ENCODE results near the gene FCGBP.
"Not testable (repeated sequence)": the region's sequence is repeated elsewhere in the genome, so short reads cannot be mapped to it uniquely, and the experiment has no call there.

FCGBP gene

GRCh38 chr19:39897511-39898245, 36.8 kb downstream of the FCGBP start:
- H3K9me3 ChIP-seq (ENCODE audit: control insufficient read depth, insufficient read depth, low read length); H3K9ac ChIP-seq (ENCODE audit: low read depth, low read length); H3K4me1 ChIP-seq (ENCODE audit: insufficient read depth, low read length); H3K36me3 ChIP-seq (ENCODE audit: insufficient read depth, low read length): not testable (repeated sequence)

DNA sequence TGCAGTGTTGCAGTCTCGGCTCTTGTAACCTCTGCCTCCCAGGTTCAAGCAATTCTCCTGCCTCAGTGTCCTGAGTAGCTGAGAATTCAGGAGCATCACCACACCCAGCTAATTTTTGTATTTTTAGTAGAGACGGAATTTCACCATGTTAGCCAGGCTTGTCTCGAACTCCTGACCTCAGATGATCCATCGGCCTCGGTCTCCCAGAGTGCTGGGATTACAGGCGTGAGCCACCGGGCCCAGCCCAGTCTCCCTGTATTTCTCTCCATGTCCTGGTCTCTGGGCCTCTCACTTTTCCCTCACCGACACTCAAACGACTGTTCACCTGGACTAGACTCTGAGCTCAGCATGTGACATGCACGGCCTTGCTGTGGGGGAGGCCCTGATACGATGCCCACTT, 39.3 kb downstream of the FCGBP start:
- not testable (repeated sequence) for H3K4me1 ChIP-seq (ENCODE audit: insufficient read depth, low read length); H3K9ac ChIP-seq (ENCODE audit: low read depth, low read length); H3K36me3 ChIP-seq (ENCODE audit: insufficient read depth, low read length); H3K9me3 ChIP-seq (ENCODE audit: control insufficient read depth, insufficient read depth, low read length)

GRCh38 chr19:39894236-39894606, 40.2 kb downstream of the FCGBP start:
- not testable (repeated sequence) for H3K9me3 ChIP-seq (ENCODE audit: control insufficient read depth, insufficient read depth, low read length); H3K9ac ChIP-seq (ENCODE audit: low read depth, low read length); H3K36me3 ChIP-seq (ENCODE audit: insufficient read depth, low read length); H3K4me1 ChIP-seq (ENCODE audit: insufficient read depth, low read length)

DNA sequence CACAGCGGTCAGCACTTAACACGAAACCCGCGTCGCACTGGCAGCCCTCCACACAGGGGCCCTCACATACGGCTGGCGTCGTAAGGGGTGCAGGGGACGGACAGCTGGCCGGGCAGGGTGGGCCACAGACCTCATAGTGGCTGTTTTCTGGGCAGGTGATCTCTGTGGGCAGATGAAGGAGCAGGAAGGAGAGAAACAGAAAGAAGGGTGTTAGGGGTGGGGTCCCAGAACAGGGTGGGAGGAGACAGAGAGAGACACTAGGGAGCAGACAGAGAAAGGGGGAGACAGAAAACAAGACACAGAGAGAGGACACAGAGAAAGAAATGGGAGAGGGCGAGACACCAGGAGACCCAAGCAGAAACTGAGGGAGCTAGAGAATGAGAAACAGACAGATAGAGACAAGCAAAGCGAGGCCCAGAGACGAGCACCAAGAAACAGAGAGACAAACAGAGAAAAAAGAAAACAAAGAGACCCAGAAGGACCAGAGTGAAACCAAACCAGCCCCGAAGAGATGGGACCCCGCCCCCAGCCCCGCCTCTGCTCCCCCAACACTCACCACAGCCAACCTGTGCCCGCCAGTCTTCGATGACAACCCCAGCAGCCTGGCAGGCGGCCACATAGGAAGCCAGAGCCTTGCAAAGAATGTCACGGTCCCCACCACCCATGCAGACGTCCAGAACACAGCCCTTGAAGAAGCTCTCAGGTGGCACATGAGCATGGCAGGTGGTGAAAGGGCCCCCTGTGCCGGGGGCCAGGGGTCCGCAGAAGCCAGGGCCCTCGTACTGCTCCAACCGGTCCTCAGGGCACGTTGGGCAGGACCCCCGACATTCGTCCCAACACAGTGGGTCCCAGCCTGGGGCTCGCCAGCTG, 40.8 kb downstream of the FCGBP start:
- not testable (repeated sequence) for H3K9ac ChIP-seq (ENCODE audit: low read depth, low read length); H3K9me3 ChIP-seq (ENCODE audit: control insufficient read depth, insufficient read depth, low read length); H3K4me1 ChIP-seq (ENCODE audit: insufficient read depth, low read length); H3K36me3 ChIP-seq (ENCODE audit: insufficient read depth, low read length)

DNA sequence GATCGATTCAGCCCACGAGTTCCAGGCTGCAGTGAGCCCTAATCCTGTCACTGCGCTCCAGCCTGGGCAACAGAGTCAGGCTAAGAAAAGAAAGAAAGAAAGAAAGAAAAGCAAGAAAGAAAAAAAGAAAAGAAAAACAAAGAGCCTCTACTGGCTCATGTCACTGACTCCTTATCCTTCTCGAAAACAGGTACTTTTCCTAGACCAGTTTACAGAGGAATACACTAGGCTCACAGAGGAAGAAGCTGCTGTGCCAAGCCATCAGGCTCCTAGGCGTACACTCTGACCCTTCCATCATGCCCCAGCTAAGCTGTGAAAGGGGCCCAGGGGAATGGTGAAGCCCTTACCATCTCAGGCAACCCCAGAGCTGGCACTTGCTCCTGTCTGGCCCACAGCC, 41.9 kb downstream of the FCGBP start:
- not testable (repeated sequence) for H3K36me3 ChIP-seq (ENCODE audit: insufficient read depth, low read length); H3K9me3 ChIP-seq (ENCODE audit: control insufficient read depth, insufficient read depth, low read length); H3K4me1 ChIP-seq (ENCODE audit: insufficient read depth, low read length); H3K9ac ChIP-seq (ENCODE audit: low read depth, low read length)

- H3K36me3 ChIP-seq (ENCODE audit: insufficient read depth, low read length); H3K4me1 ChIP-seq (ENCODE audit: insufficient read depth, low read length); H3K9ac ChIP-seq (ENCODE audit: low read depth, low read length); H3K9me3 ChIP-seq (ENCODE audit: control insufficient read depth, insufficient read depth, low read length): not testable (repeated sequence)
Measured at GRCh38 chr19:39891660-39892505, 42.6 kb downstream of the FCGBP start.

- no peaks in the 10 kb centered on the region for H3K9me3 ChIP-seq (ENCODE audit: control insufficient read depth, insufficient read depth, low read length)
- H3K36me3 ChIP-seq (ENCODE audit: insufficient read depth, low read length) = no peaks in the 10 kb centered on the region
- no peak overlapping the region for H3K9ac ChIP-seq (ENCODE audit: low read depth, low read length)
- no peaks in the 10 kb centered on the region for H3K4me1 ChIP-seq (ENCODE audit: insufficient read depth, low read length)
Measured at GRCh38 chr19:39890755-39891551, 43.5 kb downstream of the FCGBP start.

DNA sequence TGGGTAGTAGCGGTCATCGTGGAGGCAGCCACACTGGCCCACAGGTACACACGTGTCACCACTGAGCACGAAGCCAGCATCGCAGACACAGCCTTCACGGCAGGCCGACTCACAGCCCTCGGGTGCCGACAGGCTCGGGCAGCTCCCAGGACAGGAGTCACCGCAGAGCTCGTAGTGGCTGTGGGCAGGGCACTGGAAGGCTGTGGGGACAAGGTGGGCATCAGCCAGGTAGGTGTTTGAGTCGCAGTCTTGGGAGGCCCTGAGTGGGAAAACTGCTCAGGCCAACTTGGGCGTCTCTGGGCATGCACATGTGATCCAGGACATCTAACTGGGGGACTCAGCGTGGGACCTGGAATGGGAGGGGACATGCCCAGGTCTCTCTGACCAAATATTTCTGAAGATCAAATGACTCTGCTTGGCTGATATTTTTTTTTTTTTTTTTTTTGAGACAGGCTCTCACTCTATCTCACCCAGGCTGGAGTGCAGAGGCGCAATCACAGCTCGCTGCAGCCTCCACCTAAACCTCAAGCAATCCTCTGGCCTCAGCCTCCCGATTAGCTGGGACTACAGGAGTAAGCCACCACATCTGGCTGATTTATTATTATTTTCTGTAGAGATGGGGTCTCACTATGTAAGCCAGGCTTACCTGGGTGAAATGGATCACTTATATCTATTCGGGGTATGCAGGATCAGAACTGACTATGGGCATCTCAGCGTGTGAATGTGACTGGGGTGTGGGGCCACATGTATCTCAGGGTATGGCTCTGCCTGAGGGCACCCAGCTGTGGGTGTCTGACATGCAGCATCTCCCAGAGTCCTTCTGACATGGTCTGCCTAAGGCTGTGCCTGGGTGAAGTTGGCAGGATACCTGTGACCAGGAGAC, 44.3 kb downstream of the FCGBP start:
- not testable (repeated sequence) for H3K4me1 ChIP-seq (ENCODE audit: insufficient read depth, low read length); H3K9ac ChIP-seq (ENCODE audit: low read depth, low read length); H3K36me3 ChIP-seq (ENCODE audit: insufficient read depth, low read length); H3K9me3 ChIP-seq (ENCODE audit: control insufficient read depth, insufficient read depth, low read length)

- H3K9ac ChIP-seq (ENCODE audit: low read depth, low read length); H3K9me3 ChIP-seq (ENCODE audit: control insufficient read depth, insufficient read depth, low read length); H3K4me1 ChIP-seq (ENCODE audit: insufficient read depth, low read length); H3K36me3 ChIP-seq (ENCODE audit: insufficient read depth, low read length): not testable (repeated sequence)
Measured at GRCh38 chr19:39887456-39887951, 46.9 kb downstream of the FCGBP start.

- not testable (repeated sequence) for H3K9me3 ChIP-seq (ENCODE audit: control insufficient read depth, insufficient read depth, low read length); H3K9ac ChIP-seq (ENCODE audit: low read depth, low read length); H3K36me3 ChIP-seq (ENCODE audit: insufficient read depth, low read length); H3K4me1 ChIP-seq (ENCODE audit: insufficient read depth, low read length)
Measured at GRCh38 chr19:39885821-39886554, 48.4 kb downstream of the FCGBP start.

- not testable (repeated sequence) for H3K9ac ChIP-seq (ENCODE audit: low read depth, low read length); H3K9me3 ChIP-seq (ENCODE audit: control insufficient read depth, insufficient read depth, low read length); H3K4me1 ChIP-seq (ENCODE audit: insufficient read depth, low read length); H3K36me3 ChIP-seq (ENCODE audit: insufficient read depth, low read length)
Measured at GRCh38 chr19:39884721-39885120, 49.7 kb downstream of the FCGBP start.
